Breast epithelium (tissue), 4 donors: ENCODE measurements around the gene GPC6. TPM values are rescaled to one million over a fixed set of nuclear protein-coding genes. Genes with fewer than 3 reads are reported as not detected.

Experiments used
- DNase-seq, 2 donors: peaks; one replicate each; pipeline ENCODE4 v3.0.0-alpha.2; 2019; ENCODE audit warnings: low spot score in 2 of 2
- H3K27ac ChIP-seq, 2 donors: fragments of 200-600 bp; sonication (generic) in 1 of 2; one replicate each; pipeline ENCODE4 v1.5.1; 2016 to 2019; ENCODE audit warnings: mild to moderate bottlenecking in 1 of 2
- H3K27me3 ChIP-seq, 2 donors: fragments of 200-600 bp; sonication (generic) in 1 of 2; one replicate each; pipeline versions ENCODE4 v1.5.1 to v1.6.0; 2017 to 2019; ENCODE audit warnings: control low read depth in 1 of 2, mild to moderate bottlenecking in 1 of 2
- H3K36me3 ChIP-seq: fragments of 200-600 bp; one replicate; pipeline ENCODE4 v1.5.1; 2019
- H3K4me1 ChIP-seq, 2 donors: fragments of 200-600 bp; sonication (generic); one replicate each; pipeline ENCODE4 v1.5.1; 2016 to 2019; ENCODE audit warnings: control low read depth in 1 of 2
- H3K4me3 ChIP-seq, 3 donors: fragments of 200-600 bp; sonication (generic); 1 replicate in 2 of 3; 2 replicates in 1 of 3; pipeline ENCODE4 v1.5.1; 2016 to 2019; ENCODE audit warnings: mild to moderate bottlenecking in 3 of 3, moderate library complexity in 2 of 3
- H3K9me3 ChIP-seq, 2 donors: fragments of 200-600 bp; sonication (generic) in 1 of 2; one replicate each; pipeline ENCODE4 v1.5.1; 2016 to 2019; ENCODE audit warnings: control low read depth in 1 of 2
- CTCF ChIP-seq, 3 donors: fragments of 450-650 bp; IDR thresholded peaks; one replicate each; pipeline ENCODE4 v1.5.1; 2016 to 2017; ENCODE audit warnings: antibody characterized with exemption in 3 of 3, mild to moderate bottlenecking in 3 of 3, moderate library complexity in 3 of 3
- POLR2A ChIP-seq: fragments of 450-650 bp; IDR thresholded peaks from one replicate; pipeline ENCODE4 v1.6.1; 2016; ENCODE audit warnings: antibody characterized with exemption, mild to moderate bottlenecking, moderate library complexity
- POLR2AphosphoS5 ChIP-seq, 3 donors: sonication (generic); formaldehyde crosslinking; IDR thresholded peaks; one replicate each; pipeline ENCODE4 v1.6.1; 2017; ENCODE audit warnings: antibody characterized with exemption in 3 of 3
- intact Hi-C: fragments of 100-400 bp; cut with DNase I; formaldehyde crosslinking; loops from one replicate; pipeline ENCODE4 v1.15.1; 2023; ENCODE audit warnings: low total_unique reads
- total RNA-seq, 3 donors: library from RNA; depleted of rRNA; stranded (reverse); fragments of >200 nt; gene quantifications; one replicate each; pipeline ENCODE4 v1.1.0, GENCODE V29; 2016

The GPC6 gene
- total RNA-seq, 3 donors from 2014 or later = 3.5 to 44.0 (median 4.9) TPM

- no peak for DNase-seq
- Histone ChIP-seq H3K36me3 (no peaks in the 10 kb centered on the region), H3K9me3 (no peaks in the 10 kb centered on the region), H3K4me3 (no peak overlapping the region), H3K27me3 (no peaks in the 10 kb centered on the region), H3K4me1 (no peaks in the 10 kb centered on the region), H3K27ac (no peak overlapping the region)
- TF ChIP-seq POLR2A (no peak), POLR2AphosphoS5 (IDR thresholded peaks at IDR 0.05) (no peak), CTCF (IDR thresholded peaks at IDR 0.05) (no peak)
- intact Hi-C loops = loop anchor here (5.0 kb wide), 1 partner anchor 879 kb away; no protein-coding TSS in a partner anchor
Measured at GRCh38 chr13:94056362-94056990, 829.9 kb downstream of the GPC6 start.

- intact Hi-C loops = loop anchor here (5.0 kb wide), 1 partner anchor 880 kb away; no protein-coding TSS in a partner anchor
- Histone ChIP-seq H3K27me3 (no peaks in the 10 kb centered on the region), H3K9me3 (no peaks in the 10 kb centered on the region), H3K4me3 (no peak overlapping the region), H3K27ac (no peak overlapping the region), H3K4me1 (no peaks in the 10 kb centered on the region), H3K36me3 (no peaks in the 10 kb centered on the region)
- no peak for DNase-seq
- TF ChIP-seq CTCF (IDR thresholded peaks at IDR 0.05) (no peak), POLR2A (no peak), POLR2AphosphoS5 (IDR thresholded peaks at IDR 0.05) (no peak)
Measured at GRCh38 chr13:94057618-94058186, 831.1 kb downstream of the GPC6 start.

- intact Hi-C loops = loop anchor here (5.0 kb wide), 1 partner anchor 882 kb away; no protein-coding TSS in a partner anchor
- TF ChIP-seq CTCF (IDR thresholded peaks at IDR 0.05) (no peak), POLR2A (no peak), POLR2AphosphoS5 (IDR thresholded peaks at IDR 0.05) (no peak)
- H3K27me3 ChIP-seq = no peaks in the 10 kb centered on the region
- H3K27ac ChIP-seq = no peak overlapping the region
- no peak overlapping the region for H3K4me3 ChIP-seq
- H3K9me3 ChIP-seq = no peaks in the 10 kb centered on the region
- H3K4me1 ChIP-seq = no peaks in the 10 kb centered on the region
- H3K36me3 ChIP-seq = no peaks in the 10 kb centered on the region
- no peak for DNase-seq
Measured at GRCh38 chr13:94058821-94059360, 832.3 kb downstream of the GPC6 start.

GRCh38 chr13:94061301-94061700, 834.7 kb downstream of the GPC6 start:
- no peak for TF ChIP-seq POLR2AphosphoS5 (IDR thresholded peaks at IDR 0.05)
- TF ChIP-seq CTCF (IDR thresholded peaks at IDR 0.05) = no peak
- TF ChIP-seq POLR2A = no peak
- DNase-seq = no peak
- H3K27ac ChIP-seq = no peak overlapping the region
- H3K4me3 ChIP-seq = no peak overlapping the region
- no peaks in the 10 kb centered on the region for H3K36me3 ChIP-seq
- H3K9me3 ChIP-seq = no peaks in the 10 kb centered on the region
- intact Hi-C loops = loop anchor here (5.0 kb wide), 1 partner anchor 1394 kb away; no protein-coding TSS in a partner anchor
- H3K4me1 ChIP-seq = no peaks in the 10 kb centered on the region
- H3K27me3 ChIP-seq = no peaks in the 10 kb centered on the region

GRCh38 chr13:94063096-94063495, 836.5 kb downstream of the GPC6 start:
- DNase-seq = no peak
- Histone ChIP-seq H3K9me3 (no peaks in the 10 kb centered on the region), H3K4me3 (no peak overlapping the region), H3K36me3 (no peaks in the 10 kb centered on the region), H3K4me1 (no peaks in the 10 kb centered on the region), H3K27me3 (no peaks in the 10 kb centered on the region), H3K27ac (no peak overlapping the region)
- TF ChIP-seq POLR2A = no peak
- intact Hi-C loops = loop anchor here (5.0 kb wide), 1 partner anchor 1396 kb away; no protein-coding TSS in a partner anchor
